HL-60/S4 treated with phorbol 12-myristate 13-acetate at 8.2 ng/mL for 4 days and 3 days (cell line): Measurements from ENCODE around the gene SRC.

Source experiments
- in situ Hi-C: fragments of 300-500 bp; cut with MboI; formaldehyde crosslinking; loops from 2 replicates; pipeline ENCODE4 v1.15.0; 2022; ENCODE audit warnings: low sequenced_read_pairs

SRC gene

DNA sequence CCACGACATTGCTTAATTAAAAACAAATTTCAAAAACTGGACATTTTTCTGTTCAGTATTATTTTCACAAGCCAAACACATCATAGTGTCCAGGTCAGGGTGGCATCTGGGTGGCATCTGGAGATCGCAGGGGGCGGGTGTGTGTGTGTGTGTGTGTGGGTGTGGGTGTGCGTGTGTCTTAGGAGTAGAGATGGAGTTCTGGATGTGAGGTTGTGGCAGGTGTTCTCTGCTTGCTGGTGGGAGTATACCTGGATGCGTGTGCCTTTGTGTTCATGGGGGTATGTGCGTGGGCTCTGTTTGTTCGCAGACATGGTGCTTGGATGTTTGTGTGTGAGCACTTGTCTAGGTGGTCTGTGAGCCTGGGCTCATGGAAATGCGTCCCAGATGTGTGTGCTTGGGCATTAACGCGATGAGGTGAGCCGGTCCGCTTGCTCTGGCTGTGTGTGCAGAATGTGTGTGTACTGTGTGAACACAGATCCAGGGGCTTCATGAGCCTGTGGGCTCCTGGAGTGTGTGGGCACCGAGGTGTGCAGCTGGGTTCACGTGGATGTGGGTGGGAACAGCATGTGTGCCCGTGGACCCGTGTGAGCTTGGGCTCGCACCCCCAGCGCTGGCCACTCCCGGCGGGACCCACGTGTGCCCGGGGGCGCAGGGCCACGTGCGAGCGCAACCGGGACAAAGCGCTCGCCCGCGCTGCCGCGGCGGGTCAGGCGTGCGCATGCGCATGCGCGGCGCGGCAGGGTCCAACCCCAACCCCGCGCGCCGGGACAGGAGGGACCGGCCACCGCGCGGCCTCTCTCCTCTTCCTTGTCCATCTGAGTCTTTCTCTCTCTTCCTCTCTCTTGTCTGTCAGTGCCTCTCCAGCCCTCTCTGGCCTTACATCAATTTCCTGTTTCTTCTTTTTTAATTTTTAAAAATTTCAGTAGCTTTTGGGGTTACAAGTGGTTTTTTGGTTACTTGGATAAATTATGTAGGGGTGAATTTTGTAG, 60.4 kb downstream of the SRC start:
- in situ Hi-C loops = no loop called here

DNA sequence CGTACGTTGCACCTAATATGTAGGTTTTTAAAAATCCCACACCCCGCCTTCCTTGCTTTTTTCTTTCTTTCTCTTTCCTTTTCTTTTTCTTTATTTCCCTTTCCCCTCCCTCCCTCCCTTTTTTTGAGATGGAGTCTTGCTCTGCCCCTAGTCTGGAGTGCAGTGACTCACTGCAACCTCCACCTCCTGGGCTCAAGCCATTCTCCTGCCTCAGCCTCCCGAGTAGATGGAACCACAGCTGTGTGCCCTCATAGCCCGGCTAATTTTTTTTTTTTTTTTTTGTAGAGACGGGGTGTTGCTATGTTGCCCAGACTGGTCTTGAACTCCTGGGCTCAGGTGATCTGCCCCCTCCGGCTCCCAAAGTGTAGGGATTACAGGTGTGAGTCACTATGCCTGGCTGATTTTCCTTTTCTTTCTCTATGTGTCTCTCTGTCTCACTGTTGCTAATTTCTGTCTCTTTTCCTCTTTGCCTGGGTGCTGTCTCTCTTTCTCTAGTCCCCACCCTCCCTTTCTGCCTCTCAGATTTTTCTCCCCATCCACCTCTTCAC, 61.2 kb downstream of the SRC start:
- in situ Hi-C loops = no loop called here

DNA sequence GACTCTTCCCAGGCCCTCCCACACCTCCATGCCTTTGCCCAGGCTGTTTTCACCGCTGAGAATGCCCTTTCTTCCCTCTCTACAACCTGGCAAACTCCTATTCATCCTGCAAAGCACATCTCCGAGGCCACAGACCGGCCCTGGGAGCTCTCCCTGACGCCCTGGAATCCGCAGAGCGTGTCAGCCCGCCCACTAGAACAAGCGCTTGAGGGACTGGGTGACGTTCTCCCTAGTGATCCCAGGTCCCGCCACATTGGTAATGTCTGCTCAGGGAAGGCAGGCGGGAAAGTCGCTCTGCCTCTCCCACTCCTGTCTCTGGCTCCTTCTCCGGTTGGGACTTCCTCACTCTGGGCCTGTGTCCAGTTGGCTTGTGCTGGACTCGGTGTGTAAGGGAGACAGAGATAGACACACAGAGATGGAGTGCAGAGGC, 61.6 kb downstream of the SRC start:
- in situ Hi-C loops = no loop called here

DNA sequence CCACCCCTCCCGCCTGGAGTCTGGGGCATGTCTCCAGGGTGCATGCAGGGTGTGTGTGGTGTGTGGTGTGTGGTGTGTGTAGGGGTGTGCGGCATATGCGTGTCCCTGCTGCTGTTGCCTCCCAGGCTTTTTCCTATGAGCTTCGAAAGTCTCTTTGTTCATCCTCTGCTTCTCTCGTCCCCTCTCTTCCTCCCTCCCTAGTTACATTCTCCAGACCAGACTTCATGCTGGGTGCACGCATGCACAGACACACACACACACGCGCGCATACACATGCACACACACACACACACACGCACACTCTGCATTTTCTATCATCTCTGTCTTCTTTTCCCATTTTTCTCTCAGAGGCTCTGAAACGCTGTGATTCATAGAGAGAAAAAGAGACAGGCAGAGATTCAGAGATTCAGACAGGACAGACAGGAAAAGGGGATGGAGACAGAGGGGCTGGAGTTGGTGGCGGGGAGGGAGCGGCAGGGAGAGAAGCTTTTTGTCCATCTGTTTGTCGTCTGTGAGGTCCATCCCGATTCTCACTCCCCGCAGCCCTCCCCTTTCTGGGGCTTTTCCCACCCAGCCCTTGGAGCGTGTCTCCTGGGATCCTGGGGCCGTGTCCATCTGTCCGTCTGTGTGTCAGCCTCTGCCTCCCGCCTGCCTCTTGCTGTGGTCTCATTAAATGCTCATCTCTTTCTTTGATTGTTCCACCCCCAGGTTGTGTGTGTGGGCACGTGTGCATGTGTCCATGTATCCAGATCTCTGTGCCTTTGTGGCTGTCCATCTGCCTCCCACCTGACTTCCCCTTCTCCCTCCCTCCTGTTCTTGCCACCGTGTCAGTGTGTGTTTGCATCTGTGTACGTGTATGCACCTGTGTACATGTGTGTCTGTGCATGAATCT, 62.6 kb downstream of the SRC start:
- in situ Hi-C loops = no loop called here

DNA sequence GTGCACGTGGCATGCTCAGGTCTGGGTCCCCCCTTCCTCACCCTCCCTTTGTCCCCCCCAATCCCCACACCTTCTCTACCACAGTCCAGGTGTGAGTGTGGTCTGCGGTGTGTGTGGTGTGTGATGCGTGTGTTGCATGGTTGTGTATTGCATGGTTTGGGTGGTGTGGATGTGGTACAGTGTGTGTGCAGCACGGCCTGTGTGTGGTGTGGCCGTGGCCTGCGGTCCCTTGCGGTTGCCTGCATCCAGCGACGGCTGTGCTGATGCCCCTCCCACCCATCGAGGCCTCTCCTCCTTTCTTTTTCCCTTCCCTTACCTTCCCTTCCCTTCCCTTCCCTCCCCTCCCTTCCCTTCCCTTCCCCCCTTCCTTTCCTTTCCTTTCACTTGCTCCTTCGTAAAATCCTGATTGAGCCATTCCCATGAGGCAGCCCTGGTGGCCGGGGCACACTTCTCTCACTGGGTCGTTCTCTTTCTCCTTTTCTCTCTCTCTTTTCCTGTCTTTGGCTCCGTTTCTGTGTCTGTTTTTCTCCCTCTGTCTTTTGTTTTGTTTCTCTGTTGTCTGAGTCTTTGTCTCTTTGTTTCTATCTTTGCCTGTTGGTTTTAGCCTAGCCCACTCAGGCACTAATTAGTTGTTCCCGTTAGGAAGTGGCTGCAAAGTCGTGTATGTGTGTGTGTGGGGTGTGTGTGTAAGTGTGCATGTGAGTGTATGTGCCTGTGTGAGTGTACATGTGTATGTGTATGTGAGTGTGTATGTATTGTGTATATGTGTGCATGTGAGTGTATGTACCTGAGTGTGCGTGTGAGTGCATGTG, 65.7 kb downstream of the SRC start:
- in situ Hi-C loops = no loop called here

DNA sequence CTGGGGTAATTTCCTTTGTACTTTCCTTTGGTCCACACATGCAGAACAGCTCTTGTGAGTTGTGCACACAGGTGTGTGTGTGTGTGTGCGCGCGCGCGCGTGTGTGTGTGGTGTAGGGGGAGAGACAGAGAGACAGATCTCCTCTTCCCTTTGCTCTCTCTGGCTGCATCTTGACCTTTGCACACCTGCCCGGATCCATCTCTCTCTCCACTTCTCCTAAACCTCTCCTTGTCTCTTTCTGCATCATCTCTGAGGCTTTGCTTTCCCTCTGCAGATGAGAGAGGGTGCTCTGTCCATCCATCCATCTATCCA, 67.0 kb downstream of the SRC start:
- in situ Hi-C loops = no loop called here

DNA sequence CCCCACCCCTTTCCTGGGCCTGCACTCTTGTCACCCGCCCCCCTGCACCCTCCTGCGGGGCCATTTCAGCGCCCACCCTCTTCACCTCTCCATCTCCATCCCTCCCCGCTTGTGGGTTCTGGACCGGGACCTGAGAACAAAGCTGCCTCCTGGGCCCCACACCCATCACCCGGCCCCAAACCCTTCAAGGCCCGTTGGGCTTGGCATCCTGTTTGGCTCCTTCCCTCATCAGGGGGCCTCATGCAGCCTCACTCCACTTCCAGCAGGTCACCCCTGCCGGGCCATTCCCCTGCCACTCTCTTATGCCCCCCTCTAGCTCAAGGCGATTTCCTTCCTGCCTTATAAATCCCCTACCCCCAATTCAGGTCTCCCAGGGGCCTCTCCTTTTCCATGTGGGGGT, 67.4 kb downstream of the SRC start:
- in situ Hi-C loops = no loop called here

DNA sequence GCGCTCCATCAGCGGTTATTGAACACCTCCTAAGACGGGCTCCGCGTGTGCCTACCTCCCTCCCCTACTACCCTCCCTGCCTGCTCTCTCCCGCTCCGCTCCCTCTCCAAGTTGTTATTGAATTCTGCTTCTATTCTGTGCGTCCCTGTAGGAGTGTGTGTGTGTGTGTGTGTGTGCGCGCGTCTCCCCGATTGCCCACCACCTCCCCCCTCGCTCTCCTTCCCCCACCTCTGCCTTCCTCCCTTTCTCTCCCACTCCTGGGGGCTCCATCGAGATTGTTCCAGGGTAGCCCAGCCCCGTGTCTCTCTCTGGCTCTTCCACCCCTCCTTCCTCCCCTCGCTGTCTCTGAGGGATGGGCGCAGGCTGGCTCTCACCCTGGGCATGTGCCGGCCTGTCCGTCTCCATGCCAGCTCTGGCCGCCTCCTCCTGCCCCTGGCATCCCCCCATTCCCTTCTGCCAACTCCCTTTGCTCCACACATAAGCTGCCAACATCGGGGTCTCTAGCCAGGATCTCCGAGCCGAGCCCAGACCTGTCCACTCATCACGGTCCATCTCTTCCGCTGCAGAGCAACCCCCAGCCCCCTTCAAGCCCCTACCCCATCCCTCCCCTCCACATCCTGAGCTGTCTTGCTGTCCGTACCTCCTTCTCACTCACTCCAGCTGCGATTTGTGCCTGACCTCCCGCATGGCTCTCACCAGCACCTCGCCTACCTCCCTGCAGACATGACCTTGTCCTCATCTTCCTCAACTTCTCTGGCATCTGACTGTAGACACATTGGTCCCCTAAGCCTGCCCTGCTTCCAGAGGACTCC, 68.5 kb downstream of the SRC start:
- in situ Hi-C loops = no loop called here

DNA sequence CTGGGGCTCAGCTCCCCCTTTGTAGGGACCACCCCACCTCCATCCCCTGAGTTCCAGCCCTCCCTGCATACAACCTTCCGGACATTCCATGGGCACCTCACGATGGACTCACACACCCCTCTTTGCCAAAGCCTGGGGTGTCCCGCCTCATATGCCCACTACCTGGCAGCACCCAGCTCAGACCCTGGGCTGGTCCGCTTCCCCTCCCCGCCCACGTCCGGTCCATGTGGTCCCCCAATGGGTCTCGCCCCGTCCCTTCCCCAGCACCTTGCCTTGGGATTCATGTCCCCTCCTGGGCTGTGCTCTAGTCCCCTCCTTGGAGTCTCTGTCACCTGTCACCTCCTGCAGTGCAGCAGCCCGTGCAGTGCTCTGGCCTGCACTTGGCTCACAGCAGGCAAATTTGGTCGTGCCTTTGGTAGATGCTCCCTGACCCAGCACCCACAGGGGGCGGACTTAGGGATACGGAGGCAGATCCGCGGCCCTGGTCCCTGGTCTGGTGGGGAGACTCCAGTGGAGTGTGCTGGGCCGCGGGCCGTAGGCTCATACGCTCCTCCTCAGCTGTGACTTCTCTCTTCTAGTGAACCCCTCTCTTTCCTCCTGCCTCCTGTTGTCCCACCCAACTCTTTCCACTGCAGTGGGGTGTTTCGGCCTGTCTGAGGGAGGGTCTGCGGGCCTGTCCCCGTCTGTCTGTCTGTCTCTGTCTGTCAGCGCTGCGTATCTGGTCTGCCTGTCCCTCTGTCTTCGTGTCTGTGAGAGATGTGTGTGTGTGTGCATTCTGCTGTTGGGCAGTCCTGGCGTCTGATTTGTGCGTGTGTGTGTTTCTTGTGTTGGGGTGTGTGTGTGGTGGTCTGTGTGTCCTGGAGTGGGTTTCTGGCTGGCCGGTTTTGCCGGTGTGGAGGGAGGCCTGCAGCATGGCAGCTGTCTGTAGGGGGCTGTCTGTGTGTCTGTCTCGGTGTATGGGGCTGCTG, 69.5 kb downstream of the SRC start:
- in situ Hi-C loops = no loop called here

DNA sequence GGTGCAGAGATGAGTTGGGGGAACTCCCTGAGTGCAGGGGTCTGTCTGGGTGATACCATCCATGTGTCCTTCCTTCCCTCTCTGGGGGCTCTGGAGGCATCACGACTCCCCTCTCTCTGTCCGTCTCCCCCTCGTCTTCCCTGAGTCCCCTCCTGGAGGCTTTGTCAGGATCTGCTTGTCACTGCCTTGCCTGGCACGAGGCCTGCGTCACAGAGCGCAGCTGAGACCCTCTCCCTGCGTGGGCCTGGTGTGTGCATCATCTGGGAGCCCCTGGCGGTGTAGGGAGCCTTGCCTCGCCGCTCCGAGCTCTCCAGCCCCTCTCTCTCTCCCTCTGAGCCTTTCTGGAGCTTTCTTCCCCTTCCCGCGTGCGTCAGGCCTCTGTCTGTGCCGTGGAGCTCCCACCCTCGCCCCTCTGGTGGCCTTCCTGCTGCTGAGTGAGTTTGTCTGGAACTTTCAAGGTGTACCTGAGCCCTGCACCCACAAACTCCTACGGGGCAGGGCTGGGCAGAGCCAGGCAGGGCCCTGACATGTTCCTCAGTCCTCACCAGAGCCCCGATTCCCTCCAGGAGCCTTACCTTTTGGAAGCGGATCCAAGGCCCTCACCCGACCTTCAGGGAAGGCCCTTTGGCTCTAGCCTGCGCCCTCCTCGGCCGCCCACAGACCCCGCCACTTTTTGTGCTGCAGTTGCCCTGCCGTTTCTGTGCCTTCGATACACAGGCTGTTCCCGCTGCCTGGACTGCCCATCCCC, 70.3 kb downstream of the SRC start:
- in situ Hi-C loops = no loop called here

DNA sequence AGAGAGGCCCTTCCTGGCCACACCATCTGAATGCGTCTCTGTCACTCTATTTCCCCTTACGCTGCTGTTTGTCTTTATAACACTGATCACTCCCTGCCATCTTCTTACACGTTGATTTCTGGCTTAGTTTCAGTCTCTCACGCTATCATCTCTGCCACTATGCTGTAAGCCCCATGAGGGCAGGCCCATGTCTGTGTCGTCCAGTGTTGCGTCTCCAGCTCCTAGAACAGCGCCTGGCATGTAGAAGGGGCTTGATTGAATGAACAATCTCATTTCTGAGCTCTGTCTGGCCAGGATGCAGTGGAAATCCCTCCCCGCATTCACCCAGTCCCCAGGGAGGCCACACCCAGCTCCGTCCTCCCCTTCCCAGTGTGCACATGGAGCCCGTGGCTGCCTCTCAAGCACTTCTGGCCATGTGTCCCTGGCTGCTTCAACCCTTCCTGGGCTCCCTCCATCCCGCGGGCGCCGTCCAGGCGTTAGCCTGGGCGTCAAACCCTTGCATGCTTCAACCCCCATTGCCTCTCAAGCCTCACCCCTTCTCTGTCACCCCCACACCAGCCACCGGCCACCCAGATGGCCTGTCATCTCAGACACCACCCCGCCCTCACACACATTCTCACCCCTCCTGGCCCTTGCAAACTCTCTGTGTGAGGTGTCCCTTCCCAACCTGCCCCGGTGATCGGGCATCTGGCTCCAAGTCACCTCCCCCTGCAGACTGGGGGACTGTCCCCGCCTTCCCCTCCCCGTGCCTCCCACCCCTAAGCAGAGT, 71.1 kb downstream of the SRC start:
- in situ Hi-C loops = no loop called here

DNA sequence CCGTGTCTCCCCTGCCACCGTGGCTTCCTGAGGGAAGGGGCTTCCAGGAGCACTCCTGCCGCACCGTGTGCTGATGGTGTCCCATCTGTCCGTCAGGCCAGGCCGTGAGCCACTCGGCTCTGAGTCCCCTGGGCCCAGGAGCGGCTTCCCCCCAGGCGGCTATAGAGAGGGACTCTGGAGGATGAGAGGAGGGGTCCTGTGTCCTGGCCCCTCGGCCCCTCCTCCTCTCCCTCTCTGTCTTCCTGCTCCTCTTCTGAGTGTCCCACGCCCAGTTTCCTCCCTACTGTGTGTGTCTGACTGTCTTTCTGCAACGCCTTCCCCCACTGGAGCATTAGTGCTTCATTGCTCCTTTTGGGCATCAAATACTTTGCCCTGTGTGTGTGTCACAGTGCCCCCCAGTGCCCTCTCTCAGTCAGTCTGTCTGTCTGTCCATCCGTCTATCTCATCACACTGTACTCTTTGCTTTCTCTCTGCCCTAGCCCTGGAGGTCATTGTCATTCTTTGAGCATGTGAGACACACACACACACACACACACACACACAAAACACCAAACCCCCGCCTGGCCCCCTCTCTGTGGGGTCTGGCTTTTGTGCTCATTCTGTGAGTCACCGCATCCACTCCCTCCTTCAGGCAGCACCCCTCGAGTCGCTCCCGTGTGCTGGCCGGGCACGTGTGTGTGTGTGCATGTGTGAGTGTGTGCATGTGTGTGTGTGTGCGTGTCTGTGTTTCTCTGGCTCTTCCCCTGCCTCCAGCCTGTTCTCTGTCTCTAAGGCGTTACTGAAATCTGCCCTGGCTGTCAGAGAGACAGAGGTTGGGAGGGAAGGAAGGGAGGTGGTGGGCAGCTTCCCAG, 71.9 kb downstream of the SRC start:
- in situ Hi-C loops = no loop called here

DNA sequence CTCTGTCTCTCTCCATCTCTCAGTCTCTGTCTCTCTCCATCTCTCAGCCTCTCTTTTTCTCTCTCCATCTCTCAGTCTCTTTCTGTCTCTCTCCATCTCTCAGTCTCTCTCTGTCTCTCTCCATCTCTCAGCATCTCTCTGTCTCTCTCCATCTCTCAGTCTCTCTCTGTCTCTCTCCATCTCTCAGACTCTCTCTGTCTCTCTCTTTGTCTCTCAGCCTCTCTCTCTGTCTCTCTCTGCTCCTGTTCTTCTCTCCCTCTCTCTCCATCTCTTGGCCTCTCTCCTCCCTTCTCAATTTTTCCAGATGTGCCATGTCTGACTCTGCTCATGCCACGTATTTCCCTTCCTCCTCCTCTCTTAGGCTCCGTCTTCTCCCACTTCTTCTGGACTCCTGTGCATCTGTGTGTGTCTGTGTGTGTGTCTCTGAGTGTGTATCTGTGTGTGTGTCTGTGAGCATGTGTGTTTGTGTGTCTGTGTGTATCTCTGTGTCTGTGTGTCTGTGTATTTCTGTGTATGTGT, 72.7 kb downstream of the SRC start:
- in situ Hi-C loops = no loop called here

DNA sequence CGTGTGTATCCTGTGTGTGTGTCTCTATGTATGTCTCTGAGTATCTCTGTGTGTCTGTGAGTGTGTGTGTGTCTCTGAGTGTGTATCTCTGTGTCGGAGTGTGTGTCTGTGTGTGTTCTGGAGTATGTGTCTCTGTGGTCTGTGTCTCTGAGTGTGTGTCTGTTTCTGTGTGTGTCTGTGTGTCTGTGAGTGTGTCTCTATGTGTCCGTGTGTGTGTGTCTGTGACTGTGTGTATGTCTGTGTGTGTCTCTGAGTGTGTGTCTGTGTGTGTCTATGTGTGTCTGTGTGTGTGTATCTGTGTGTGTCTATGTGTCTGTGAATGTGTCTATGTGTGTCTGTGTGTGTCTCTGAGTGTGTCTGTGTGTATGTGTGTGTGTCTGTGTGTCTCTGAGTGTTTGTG, 73.4 kb downstream of the SRC start:
- in situ Hi-C loops = no loop called here

DNA sequence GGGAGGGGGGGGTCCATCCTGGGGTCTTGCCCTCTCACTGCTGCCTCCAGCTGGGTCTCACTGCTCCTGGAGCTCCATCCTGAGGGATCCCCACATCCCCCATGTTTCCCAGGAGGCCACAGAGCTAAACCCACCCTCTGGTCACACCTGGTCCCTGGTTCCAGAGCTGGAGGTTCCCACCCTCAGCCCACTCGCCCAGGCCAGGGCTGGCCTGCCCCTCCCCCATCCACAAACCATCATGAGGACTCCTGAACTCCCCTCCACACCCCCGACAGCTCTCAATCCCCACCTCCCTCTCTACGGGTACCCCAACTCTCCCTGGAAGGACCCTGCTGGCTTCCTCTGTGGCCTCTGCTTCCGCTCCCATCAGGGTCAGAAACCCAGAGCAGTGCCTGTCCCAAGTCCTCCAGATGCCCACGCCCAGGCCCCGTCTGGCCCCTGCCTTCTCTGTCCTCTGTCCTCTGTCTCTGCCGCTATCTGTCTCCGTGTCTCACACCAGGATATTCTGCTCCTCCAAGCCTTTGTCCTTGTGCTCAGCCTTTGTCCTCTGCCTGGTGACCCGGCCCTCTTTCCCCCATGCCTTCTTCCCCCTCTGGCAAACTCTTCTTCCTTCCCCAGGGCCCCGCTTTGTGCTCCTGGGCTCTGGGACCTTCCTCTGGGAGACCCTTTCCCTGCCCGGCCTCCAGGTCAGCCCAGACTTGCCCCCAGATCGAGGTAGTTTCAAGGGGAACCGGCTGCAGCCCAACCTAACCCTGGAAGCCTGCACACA, 74.0 kb downstream of the SRC start:
- in situ Hi-C loops = no loop called here
